Measurements from ENCODE around the gene PCK2. TPM values are rescaled to one million over a fixed set of nuclear protein-coding genes. Genes with fewer than 3 reads are reported as not detected.

Gene PCK2
- total RNA-seq, 2 donors from 2014 or later, result 1.8 to 10.7 TPM

- H3K36me3 ChIP-seq, result no peaks in the 10 kb centered on the region
- H3K27me3 ChIP-seq, result no peaks in the 10 kb centered on the region
- no peak for DNase-seq (ENCODE audit: low spot score)
- H3K9me3 ChIP-seq, result no peaks in the 10 kb centered on the region
- TF ChIP-seq, protein P1, sequence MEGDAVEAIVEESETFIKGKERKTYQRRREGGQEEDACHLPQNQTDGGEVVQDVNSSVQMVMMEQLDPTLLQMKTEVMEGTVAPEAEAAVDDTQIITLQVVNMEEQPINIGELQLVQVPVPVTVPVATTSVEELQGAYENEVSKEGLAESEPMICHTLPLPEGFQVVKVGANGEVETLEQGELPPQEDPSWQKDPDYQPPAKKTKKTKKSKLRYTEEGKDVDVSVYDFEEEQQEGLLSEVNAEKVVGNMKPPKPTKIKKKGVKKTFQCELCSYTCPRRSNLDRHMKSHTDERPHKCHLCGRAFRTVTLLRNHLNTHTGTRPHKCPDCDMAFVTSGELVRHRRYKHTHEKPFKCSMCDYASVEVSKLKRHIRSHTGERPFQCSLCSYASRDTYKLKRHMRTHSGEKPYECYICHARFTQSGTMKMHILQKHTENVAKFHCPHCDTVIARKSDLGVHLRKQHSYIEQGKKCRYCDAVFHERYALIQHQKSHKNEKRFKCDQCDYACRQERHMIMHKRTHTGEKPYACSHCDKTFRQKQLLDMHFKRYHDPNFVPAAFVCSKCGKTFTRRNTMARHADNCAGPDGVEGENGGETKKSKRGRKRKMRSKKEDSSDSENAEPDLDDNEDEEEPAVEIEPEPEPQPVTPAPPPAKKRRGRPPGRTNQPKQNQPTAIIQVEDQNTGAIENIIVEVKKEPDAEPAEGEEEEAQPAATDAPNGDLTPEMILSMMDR (IDR thresholded peaks at IDR 0.05), result no peak
- no peak overlapping the region for H3K4me3 ChIP-seq
- peaks cover 0 to 22% of the 10 kb centered on the region in 2 donors for H3K4me1 ChIP-seq
- H3K27ac ChIP-seq, result peak overlapping the region in 1 of 2 donors; percentile 95
These were observed 1.5 kb upstream of the PCK2 start for GRCh38 chr14:24092505-24093206.

- TF ChIP-seq, protein P1 (IDR thresholded peaks at IDR 0.05), result no peak
- DNase-seq (ENCODE audit: low spot score), result no peak
These were observed 757 bp upstream of the PCK2 start for GRCh38 chr14:24093207-24093900.

GRCh38 chr14:24094841-24095270, 745 bp downstream of the PCK2 start:
- DNase-seq (ENCODE audit: low spot score), result no peak
- Histone ChIP-seq H3K36me3 (no peaks in the 10 kb centered on the region), H3K4me3 (peak overlapping the region; percentile 70 to 91), H3K27ac (peak overlapping the region; percentile 91 to 95), H3K9me3 (no peaks in the 10 kb centered on the region), H3K27me3 (no peaks in the 10 kb centered on the region), H3K4me1 (peaks cover 0 to 22% of the 10 kb centered on the region in 2 donors)
- TF ChIP-seq, protein P1 (IDR thresholded peaks at IDR 0.05), result no peak

More at GRCh38 chr14:24093207-24093900, 757 bp upstream of the PCK2 start:
- Histone ChIP-seq H3K9me3 (no peaks in the 10 kb centered on the region), H3K27me3 (no peaks in the 10 kb centered on the region), H3K4me1 (peaks cover 0 to 22% of the 10 kb centered on the region in 2 donors), H3K36me3 (no peaks in the 10 kb centered on the region), H3K27ac (peak overlapping the region; percentile 91 to 95), H3K4me3 (peak overlapping the region; percentile 70 to 91)

DNA sequence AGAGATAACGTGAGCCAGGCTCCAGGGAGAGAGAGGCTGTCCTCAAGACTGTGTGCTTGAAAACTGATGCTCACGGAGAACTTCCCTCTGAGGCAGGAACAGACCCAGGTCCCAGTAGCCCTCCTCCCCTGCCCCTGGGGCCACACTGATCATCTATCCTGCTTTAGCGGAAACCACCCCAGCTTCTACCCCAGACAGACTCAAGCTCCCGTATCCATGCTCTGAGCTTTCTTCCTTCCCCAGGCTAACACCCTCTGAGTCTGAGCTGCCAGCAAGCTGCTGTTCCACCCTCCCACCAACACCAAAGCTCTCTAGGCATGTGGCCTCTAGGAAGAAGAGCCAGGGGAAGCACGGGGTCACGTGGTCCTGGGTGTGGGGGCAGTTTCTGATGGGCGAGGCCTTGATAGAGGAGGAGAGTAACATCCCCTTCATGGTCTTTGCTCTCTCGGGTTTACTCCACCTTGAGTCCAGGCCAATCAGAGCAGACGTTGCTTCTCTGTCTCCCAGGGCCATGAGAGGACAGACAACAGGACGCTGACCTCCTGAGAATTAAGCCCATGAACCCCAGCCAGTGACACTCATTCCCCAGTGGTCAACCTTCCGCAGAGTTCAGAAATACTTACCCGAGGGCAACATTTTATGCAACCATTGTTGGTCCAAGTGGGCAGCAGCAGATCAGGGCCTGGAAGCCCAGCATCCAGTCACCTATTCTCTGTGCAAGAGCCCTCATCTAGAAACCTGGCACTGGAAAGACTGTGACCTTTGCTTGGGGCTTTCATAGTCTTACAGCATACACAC, 1.4 kb downstream of the PCK2 start:
- Histone ChIP-seq H3K4me3 (peak overlapping the region; percentile 70 to 91), H3K4me1 (peaks cover 0 to 22% of the 10 kb centered on the region in 2 donors), H3K27ac (peak overlapping the region; percentile 91 to 95), H3K36me3 (no peaks in the 10 kb centered on the region), H3K27me3 (no peaks in the 10 kb centered on the region), H3K9me3 (no peaks in the 10 kb centered on the region)
- peak; percentile 75 for DNase-seq (ENCODE audit: low spot score)
- TF ChIP-seq, protein P1 (IDR thresholded peaks at IDR 0.05), result no peak

DNA sequence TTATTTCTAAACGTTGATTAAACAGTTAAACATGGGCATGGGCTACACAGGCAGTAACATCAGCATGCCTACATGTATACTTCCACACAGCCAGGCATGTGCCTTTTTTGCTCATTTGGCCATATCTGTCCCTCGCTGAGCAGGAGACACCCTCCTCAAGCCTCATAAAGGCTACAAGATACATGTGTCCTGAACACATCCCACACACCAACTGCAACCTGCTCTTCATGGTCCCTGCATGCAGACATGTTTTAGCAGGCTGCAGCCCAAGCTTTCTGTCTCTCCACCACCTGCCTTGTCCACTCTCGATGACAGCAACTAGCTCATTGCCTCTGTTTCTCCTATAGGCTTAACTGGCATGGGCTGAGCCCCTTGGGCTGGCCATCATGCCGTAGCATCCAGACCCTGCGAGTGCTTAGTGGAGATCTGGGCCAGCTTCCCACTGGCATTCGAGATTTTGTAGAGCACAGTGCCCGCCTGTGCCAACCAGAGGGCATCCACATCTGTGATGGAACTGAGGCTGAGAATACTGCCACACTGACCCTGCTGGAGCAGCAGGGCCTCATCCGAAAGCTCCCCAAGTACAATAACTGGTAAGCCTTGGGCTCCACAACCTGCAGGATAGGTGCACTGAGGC, 2.6 kb downstream of the PCK2 start:
- no peak for DNase-seq (ENCODE audit: low spot score)
- Histone ChIP-seq H3K4me1 (peaks cover 0 to 22% of the 10 kb centered on the region in 2 donors), H3K27ac (no peak overlapping the region), H3K4me3 (no peak overlapping the region), H3K36me3 (no peaks in the 10 kb centered on the region), H3K9me3 (no peaks in the 10 kb centered on the region), H3K27me3 (no peaks in the 10 kb centered on the region)
- TF ChIP-seq, protein P1 (IDR thresholded peaks at IDR 0.05), result no peak
